GM19467 (cell line): ENCODE measurements around the gene HIVEP3.

ENCODE experiments used
- ATAC-seq: cut with Tn5 transposase; IDR thresholded peaks from one replicate; pipeline ENCODE4 v1.9.1; 2021; ENCODE audit warnings: mild to moderate bottlenecking, moderate library complexity; ENCODE audit not compliant: unreplicated experiment

HIVEP3 gene

GRCh38 chr1:41481109-41481775 is 437.5 kb downstream of the HIVEP3 start:
- ATAC-seq: no peak

DNA sequence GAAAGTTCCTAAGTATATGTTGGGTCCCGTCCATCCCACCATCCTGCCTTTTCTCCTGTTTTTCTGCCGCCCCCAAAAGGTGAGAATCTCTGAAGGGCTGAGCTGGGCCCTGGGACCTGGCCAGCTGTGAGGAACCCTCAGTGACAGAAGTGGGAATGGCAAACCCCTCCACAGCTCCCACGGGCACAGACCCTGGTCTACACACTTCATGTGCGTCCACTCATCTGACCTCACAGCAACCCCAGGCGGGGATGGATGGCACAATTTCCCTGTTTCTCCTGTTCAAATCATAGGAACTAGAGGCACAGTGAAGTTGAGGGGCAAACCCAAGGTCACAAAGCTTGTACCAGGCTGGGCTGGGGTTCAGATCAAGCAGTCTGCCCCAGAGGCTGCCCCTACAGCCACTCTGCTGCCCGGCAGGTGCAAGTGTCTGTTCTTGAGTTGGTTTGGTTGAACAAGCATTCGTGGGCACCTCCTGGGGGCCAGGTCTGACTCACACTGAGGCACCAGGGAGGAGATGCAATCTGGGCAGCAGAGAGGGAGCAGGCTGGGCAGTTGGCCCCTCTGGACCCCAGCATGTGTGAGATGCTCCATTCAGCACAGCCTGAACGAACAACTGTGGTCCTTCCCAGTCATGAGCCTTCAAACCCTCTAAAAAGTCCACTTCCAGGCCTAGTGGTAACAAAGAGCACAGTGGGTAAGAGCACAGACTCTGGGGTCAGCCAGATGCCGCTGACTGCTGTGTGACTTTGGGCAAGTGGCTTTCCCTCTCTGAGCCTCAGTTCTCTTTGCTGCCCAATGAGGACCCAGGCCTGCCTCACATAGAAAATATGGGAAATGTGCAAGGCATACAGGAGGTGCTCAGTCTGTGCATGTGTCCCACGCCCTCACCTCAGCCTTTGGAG is 438.3 kb downstream of the HIVEP3 start:
- no peak for ATAC-seq

GRCh38 chr1:41479808-41480160 is 438.9 kb downstream of the HIVEP3 start:
- no peak for ATAC-seq

DNA sequence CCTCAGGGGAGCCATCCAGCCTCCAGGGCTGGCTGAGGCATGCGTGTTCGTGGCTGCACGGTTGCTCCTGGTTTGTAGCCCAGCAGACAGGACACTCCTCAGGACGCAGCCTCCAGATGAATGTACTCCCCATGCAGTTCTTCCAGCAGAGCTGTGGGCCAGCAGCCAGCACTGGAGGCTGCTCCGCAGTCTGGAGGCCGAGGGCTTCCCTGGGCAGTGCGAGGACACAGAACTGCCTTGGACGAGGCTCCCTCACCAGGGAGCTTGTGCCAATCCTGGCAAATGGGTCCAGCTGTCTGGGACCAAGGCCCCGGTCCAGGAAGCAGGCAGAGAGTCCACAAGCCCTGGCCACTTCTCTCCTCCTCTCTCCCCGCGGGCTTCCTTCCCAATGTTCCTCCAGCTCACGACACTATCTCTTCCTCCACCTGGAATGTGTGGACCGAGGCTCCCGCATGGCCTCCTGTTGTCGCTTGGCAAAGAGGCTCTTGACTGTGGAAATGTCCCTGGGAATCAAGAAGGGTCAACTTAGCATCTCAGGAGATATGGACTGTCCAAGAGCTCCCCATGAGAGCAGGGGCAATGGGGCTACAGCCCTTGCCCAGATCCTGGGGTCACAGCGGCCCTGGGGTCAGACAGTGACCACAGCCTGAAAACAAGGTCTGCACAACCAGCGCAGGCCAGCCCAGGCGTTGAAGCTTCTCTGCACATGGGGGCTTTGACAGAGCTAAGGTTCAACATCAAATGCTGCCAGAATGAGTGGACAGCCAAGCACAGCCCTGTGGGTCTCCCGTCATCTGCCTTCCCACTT is 439.5 kb downstream of the HIVEP3 start:
- no peak for ATAC-seq

- no peak for ATAC-seq
These were observed 440.5 kb downstream of the HIVEP3 start for GRCh38 chr1:41478118-41478748.

- no peak for ATAC-seq
These were observed 441.8 kb downstream of the HIVEP3 start for GRCh38 chr1:41476807-41477361.

DNA sequence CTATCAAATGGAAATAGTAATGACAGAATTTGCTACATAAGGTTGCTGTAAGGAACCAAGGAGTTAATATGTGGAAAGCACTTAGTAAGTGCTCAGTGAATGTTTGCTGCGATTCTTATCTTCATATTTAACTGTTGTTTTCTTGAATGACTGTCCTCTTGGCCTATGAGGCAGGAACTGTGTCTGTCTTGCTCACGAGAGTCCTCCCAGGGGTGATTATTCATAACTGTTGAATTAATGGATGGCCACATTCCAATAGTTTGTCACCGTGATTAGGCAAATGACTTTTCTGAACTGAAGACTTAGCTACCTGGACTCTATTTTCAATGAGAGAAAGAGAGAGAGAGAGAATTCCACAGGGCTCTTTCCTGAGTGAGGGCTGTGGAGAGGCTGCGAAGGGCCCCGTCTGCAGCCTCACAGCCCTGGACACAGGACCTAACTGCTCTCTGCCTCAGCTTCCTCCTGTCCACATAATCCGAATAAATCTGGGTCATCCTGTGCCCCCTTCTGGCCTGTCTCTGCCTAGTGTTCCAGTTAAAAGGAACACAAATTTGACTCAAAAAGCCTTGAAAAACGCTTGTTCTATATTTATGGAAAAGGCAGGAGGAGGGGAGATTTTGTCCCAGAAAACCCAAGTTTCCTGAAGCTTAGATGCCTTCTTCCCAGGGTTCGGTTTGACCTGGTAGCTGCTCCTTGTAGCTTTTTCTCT is 442.7 kb downstream of the HIVEP3 start:
- no peak for ATAC-seq

DNA sequence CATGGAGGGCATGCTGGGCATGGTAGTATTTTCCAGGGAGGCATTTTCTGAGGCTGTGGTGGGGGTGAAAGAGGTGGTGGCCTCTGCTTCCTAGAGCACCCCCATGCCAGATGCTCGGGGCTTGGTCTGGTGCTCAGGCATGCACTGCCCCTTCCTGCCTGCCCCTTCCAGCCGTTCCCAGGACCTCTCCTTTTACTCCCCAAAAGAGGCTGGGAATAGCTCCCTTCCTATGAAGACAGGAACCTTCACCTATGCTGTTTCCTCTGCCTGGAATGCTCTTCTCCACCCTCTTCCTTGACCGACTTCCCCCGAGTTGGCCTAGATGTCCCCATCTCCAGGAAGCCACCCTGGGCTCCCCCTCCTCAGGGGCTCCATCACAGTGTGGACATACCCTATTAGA is 443.4 kb downstream of the HIVEP3 start:
- no peak for ATAC-seq

- no peak for ATAC-seq
These were observed 444.0 kb downstream of the HIVEP3 start for GRCh38 chr1:41474490-41475271.

DNA sequence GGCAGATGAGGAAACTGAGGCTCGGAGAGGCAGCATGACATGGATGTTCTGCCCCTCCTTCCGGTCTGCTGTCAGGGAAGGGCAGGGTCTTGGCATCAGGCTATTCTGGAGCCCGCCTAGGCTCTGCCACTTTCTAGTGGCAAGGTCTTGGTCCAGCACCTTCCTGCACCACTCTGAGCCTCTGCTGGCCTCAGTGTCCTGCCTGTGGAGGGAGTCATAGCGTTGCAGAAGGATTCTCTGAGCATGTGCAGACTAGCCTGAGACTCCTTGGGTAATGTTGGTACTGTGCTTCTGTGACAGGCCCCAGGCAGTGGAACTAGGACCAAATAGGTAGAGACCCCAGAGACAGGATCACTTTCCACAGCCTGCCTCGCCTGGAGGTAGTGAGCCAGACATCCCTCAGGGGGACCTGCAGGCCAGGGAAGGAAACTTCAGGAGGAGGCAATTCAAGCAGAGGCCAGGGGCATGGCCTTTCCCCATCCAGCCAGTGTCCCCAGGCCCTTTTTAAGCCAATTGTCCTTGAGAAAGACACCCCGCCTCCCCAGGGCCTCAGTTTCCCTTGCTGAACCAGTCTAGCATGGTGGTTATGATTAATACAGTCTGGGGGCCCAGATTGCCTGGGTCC is 444.9 kb downstream of the HIVEP3 start:
- no peak for ATAC-seq

DNA sequence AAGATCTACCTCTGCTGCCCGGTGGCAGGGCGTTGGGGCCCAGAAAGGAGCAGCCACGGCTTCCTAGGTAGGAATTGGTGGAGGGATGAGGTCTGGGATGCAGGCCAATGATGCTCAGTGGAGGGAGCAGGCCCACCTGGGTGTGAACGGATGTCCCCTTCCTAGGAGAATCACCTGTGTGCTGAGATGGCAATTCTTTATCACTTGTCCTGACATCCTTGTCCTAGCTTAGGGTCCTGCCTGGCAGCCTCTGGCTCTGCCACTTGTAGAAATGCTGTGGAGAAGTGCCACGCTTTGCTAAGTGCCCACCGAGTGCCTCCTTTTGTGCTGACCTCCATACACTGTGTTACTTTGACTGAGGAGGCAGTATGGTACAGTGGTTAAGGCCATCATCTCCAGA is 447.1 kb downstream of the HIVEP3 start:
- ATAC-seq: no peak

GRCh38 chr1:41469706-41470105 is 449.0 kb downstream of the HIVEP3 start:
- ATAC-seq: no peak

GRCh38 chr1:41468122-41468762 is 450.5 kb downstream of the HIVEP3 start:
- ATAC-seq: no peak

GRCh38 chr1:41467673-41468072 is 451.0 kb downstream of the HIVEP3 start:
- ATAC-seq: no peak

GRCh38 chr1:41466146-41466545 is 452.6 kb downstream of the HIVEP3 start:
- no peak for ATAC-seq

DNA sequence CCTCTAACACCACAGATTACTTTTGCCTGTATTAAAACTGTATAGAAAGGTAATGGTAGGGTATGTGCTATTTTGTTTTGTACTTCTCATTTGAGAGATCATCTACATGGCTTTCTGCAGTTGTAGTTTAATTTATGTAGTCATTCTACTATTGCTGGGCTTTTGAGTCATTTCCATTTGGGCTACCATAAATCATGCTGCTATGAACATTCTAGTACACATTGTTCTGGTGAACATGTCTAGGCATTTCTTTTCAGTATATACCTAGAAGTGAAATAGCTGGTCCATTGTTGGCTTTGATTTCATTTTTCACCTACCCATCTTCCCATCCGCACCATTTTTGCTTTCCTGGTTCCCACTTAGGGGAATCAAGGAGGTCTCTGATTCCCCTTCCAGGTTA is 453.0 kb downstream of the HIVEP3 start:
- ATAC-seq: no peak

- no peak for ATAC-seq
These were observed 453.8 kb downstream of the HIVEP3 start for GRCh38 chr1:41464885-41465284.

DNA sequence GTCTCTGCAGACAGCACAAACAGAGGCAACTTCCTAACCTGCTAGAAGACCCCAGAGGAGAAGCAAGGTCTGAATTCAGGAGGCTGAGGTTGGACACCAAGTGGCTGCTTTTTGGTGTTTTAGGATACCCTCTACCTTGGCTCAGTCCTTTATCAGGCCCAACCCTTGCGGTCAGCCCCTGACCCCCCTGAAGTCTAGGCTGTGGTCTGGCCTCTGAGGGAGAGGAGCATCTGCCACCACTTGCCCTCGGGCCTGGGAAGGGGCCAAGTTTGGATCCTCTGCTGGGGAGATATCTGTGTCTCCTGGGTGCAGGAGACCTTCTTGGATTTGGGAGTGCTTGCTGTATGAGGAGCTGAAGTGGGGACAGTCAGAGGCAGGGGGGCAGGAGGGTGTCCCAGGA is 455.2 kb downstream of the HIVEP3 start:
- no peak for ATAC-seq

DNA sequence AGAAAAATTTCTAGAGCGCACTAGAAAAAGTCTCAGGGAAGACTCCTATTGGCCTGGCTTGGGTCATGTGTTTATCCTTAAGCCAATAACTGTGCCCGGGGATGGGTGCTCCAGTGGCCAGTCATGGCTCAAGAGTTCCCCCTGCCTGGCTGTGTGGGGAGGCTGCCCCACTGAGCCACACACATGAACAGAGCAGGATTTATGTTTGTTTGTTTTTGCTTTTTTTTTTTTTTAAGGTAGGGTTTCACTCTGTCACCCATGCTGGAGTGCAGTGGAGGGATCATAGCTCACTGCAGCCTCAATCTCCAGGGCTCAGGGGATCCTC is 456.1 kb downstream of the HIVEP3 start:
- ATAC-seq: no peak
